Activated naive CD4-positive, alpha-beta T cell treated with anti-CD3 and anti-CD28 coated beads, Interleukin-2, amount 50 U/mL, for 16 hours (primary cell): ENCODE results near the gene OR2AT4.
A peak's percentile ranks its signal among the peaks of the same experiment; 100 is the strongest.
"Not testable (repeated sequence)": the region's sequence is repeated elsewhere in the genome, so short reads cannot be mapped to it uniquely, and the experiment has no call there.

Experiments used
- DNase-seq: peaks from one replicate; pipeline ENCODE4 v3.0.0-alpha.2; 2020

Gene OR2AT4

DNA sequence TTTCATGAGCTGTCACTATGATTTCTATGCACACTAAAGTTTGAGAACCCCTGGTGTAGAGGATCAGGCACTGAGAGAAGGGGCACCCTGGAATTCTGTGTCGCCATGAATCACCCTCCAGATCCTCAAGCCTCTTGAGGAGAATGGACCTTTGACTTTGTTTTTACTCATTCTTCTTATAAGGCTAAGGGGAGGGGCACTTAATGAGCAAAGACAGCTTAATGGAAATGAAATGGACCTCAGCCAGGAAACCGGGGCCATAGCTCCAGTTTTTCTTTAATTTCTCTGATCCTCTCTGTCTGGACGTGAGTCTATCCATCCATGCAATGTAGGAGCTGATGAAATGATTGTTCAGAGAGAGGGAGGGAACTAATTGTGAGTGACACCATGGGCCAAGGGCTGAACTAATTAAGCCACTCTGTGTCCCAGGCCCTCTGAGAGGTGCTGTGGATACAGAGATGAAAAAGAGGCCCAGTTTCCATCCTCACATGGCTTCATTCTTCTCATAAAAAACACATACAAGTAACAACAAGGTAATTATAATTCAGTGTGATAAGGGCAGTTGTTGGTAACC lies 32.8 kb downstream of the OR2AT4 start:
- DNase-seq, result no peak

DNA sequence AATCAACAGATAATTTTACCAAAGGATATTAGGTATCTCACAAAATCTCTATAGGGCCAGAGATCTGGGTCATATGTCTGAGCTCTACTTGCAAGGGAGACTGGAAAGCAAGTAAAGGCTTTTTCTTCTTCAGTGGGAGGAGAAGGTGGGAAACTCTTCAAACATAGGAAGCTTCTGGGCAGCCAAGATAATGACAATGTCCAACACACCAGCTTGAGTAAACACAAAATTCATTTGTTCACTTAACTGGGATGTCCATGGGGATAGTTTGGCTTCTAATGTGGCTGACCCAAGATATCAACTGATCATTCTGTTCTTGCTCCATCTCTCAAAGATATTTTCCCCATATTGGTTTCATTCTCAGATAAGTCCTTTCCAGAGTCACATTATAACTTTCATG lies 37.4 kb downstream of the OR2AT4 start:
- DNase-seq, result no peak

DNA sequence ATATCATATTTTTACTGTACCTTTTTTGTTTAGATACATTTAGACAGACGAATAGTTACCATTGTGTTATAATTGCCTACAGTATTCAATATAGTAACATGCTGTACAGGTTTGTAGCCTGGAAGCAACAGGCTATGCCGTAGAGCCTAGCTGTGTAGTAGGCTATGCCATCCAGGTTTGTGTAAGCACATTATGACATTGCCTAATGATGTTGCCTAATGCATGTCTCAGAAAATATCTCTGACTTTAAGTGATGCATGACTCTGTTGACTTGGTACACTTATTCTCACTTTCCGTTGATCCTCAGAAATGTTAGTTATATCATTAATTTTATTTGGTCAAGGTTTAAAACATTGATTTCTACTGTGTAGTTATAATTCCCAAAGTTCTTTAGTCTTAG lies 39.9 kb downstream of the OR2AT4 start:
- DNase-seq, result no peak

DNA sequence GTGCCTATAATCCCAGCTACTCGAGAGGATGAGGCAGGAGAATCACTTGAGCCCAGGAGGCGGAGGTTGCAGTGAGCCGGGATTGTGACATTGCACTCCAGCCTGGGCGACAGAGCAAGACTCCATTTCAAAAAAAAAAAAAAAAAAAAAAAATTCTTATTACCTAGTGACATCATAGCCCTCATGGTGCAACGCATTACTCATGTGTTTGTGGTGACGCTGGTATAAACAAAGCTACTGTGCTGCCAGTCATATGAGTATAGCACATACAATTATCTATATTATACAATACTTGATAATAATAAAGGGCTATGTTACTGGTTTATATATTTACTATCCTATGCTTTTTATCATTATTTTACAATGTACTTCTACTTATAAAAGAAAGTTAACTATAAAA lies 41.2 kb downstream of the OR2AT4 start:
- no peak for DNase-seq

DNA sequence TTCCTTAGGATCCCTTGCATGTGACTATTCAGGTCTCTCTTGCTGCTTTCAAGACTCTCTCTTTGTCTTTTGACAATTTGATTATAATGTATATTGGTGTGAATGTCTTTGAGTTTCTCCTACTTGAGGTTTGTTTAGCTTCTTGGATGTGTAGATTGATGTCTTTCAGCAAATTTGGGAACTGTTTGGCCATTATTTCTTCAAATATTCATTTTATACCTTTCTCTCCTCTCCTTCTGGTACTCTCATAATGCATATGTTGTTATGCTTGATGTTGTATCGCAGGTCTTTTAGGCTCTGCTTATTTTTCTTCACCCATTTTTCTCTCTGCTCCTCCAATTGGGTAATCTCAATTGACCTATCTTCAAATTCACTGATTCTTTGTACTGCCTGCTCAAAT lies 44.2 kb downstream of the OR2AT4 start:
- no peak for DNase-seq

DNA sequence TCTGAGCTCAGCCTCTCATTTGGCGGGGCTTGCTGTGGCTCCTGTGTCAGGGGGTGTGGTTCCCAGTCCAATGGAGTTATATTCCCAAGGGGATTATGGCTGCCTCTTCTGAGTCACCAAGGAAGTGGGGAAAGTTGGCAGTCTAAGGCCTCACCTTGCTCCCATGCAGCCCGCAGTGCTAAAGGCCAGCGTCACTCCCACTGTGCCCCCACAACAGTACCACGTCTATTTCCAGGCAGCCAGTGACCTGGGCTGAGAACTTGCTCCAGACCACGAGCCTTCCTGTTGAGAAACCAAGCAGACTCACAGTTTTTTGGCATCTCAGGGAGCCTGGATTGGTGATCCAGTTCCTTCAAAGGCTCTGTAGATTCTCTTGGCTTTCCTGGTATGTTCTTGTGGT lies 45.6 kb downstream of the OR2AT4 start:
- no peak for DNase-seq

DNA sequence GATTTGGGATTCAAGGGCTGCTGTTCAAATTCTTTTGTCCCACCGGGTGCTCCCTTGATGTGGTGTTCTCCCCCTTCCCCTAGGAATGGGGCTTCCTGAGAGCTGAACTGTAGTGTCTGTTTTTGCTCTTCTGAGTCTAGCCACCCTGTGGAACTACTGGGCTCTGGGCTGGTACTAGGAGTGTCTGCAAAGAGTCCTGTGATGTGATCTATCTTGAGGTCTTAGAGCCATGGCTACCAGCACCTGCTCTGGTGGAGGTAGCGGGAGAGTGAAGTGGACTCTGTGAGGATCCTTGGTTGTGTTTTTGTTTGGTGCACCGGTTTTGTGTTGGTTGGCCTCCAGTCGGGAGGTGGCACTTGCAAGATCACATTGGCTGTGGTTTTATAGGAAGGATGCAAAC lies 46.2 kb downstream of the OR2AT4 start:
- DNase-seq, result no peak

DNA sequence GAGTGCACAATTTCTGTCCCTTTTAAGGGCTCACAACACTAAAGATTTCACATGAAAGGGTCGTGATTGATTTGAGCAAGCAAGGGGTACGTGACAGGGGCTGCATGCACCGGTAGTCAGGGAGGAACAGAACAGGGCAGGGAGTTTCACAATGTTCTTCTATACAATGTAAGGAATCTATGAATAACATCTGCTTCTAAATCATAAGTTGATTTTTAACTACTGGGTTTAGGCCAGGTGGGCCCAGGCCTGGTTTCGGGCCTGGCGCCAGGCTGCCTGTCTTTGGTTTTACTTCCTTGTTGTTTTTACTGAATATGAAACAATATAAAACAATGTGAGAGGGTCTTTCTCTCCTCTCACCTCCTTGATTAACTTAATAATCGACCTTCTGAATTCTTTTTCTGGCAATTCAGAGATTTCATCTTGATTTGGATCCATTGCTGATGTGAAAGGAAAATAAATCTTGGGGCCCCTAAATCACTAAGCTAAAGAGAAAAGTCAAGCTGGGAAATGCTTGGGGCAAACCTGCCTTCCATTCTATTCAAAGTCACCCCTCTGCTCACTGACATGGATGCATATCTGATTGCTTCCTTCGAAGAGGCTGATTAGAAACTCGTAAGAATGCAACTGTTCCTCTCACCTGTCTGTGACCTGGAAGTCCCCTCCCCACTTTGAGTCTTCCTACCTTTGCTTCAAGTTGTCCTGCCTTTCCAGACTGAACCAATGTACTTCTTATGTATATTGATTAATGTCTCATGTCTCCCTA lies 47.0 kb downstream of the OR2AT4 start:
- not testable (repeated sequence) for DNase-seq

DNA sequence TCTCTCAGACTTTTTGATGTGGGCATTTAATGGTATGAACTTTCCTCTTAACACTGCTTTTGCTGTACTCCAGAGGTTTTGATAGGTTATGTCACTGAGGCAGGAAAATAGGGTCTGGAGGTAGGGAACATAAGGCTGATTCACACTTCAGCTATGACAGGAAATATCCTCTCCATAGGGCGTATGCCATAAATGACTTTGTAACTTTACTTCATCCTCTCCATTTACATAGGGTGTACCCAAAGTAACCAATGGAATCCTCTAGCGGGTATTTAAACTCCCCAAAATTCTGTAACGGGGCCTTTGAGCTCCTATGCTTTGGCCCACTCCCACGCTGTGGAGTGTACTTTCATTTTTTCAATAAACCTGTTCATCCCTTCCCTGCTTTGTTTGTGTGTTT lies 49.5 kb downstream of the OR2AT4 start:
- no peak for DNase-seq

DNA sequence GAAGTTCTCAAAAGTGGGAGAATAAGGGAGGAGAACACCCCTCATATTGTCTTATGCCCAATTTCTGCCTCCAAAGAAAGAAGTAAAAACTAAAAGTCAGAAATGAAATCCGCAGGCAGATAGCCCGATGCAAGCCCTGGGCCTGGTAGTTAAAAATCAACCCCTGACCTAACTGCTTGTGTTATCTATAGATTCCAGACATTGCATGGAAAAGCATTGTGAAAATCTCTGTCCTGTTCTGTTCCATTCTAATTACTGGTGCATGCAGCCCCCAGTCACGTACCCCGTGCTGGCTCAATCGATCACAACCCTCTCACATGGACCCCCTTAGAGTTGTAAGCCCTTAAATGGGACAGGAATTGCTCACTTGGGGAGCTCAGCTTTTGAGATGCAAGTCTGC lies 50.0 kb downstream of the OR2AT4 start:
- DNase-seq, result not testable (repeated sequence)

DNA sequence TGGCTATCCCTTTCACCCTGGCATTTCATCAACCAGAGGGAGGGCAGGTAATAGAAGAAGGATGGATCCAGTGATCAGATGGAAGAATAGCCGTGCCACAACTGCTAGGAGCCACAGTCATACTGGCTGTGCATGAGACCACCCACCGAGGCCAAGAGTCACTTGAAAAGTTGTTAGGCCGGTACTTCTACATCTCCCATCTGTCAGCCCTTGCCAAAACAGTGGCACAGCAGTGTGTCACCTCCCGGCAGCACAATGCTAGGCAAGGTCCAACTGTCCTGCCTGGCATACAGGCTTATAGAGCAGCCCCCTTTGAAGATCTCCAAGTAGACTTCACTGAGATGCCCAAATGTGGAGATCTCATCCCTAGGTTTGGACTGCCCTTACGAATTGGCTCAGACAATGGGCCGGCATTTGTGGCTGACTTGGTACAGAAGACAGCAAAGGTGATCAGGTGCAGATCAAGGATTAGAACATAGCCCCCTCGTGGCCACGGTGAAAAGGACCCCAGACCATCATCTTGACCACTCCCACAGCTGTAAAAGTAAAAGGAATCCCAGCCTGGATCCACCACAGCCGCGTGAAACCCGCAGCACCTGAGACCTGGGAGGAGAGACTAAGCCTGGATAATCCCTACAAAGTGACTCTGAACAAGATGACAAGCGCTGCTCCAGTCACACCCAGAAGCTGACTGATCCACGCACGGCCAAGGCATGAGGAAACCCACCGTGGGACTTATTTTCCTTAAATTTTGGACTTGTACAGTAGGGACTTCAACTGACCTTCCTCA lies 52.1 kb downstream of the OR2AT4 start:
- DNase-seq, result not testable (repeated sequence)

DNA sequence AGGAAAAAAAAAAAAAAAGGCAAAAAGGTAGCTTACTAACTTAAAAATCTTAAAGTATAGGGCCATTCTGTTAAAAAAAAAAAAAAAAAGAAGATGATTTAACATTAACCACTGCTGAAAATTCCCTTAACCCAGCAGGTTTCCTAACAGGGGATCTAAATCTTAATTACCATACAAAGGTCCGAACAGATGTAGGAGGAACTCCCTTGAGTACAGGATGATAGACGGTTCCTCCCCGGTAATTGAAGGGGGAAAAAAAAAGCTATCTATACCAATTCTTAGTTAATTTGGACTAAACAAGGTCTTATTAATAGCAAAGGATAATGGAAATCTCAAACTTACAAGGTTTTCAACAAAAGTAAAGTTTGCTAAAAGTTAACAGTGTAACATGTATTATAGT lies 54.9 kb downstream of the OR2AT4 start:
- not testable (repeated sequence) for DNase-seq

DNA sequence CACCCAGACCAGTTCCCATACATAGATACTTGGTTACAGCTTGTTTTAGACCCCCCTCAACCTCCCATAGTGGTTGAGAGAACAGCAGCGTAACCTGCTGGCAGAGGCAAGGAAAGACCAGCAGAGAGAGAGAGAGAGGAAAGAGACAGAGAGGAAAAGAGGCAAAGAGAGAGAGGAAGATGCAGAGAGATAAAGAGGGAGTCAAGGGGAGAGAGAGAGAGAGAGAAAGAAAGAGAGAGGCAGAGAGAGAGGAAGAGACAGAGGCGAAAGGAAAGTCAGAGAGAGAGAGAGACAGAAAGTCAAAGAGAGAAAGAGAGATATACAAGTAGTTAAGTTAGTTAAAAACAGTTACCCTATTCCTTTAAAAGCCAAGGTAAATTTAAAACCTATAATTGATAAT lies 55.4 kb downstream of the OR2AT4 start:
- DNase-seq, result no peak

DNA sequence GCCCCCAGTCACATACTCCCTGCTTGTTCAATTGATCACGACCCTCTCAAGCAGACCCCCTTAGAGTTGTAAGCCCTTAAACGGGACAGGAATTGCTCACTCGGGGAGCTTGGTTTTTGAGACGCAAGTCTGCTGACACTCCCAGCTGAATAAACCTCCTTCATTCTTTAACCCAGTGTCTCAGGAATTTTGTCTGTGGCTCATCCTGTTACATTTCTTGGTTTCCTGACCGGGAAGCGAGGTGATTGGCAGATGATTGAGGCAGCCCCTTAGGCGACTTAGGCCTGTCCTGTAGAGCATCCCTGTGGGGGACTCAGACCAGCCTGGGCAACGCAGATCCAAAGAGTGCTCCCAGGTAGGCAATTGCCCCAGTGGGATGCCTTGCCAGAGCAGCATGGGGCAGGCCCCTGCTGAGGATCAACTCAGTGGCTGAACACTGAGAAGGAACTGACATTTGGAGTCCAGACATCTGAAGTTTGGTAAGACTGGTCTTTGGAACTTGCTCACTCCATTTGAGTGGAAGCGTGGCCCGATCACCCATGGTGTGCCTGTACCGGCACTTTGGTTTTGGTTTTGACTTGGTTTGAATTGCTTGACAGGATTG lies 56.4 kb downstream of the OR2AT4 start:
- no peak for DNase-seq

DNA sequence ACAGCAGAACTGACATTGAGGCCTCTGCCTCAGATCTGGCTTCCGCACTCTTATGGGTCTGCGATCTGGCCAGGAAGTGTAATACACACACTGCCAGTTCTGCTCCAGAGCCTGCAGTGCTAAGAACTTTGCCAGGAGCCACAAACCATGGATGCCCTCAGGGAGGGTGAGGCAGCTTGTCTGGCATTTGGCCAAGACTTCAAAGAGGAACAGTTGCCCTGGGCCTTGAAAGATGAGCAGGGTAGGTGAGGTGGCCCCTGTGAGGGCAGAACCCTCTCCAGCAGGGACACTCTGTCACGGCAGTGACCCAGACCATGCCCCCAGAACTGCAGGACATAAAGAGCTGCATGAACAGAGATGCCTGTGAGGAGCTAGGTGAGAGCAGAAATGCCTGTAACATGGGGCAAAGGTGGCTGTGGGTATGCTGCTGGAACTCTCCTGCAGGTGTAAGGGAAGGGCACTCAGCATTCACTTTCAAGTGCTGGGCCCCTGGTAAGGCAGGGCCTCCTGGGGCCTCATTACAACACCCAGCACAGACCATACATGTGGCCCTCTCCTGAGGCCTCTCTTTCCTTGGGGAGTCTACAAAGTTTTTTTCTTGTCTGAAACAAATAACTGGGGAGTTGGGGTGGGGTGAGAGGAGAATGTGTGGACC lies 60.6 kb downstream of the OR2AT4 start:
- DNase-seq, result no peak

DNA sequence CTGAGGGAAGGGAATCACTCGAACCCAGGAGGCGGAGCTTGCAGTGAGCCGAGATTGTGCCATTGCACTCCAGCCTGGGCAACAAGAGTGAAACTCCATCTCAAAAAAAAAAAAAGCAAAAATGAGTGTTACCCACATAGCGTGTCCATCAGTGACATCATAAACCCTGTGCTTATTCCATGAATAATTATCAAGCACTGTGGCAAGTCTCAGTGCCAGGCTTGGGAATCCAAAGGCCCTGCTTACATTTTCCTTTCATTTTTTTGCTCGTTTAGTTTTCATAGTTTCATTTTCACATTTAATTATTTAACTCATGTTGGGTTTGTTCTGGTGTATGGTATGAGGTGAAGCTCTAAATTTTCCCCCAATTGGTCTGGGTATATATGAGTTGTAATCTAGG lies 61.4 kb downstream of the OR2AT4 start:
- no peak for DNase-seq

DNA sequence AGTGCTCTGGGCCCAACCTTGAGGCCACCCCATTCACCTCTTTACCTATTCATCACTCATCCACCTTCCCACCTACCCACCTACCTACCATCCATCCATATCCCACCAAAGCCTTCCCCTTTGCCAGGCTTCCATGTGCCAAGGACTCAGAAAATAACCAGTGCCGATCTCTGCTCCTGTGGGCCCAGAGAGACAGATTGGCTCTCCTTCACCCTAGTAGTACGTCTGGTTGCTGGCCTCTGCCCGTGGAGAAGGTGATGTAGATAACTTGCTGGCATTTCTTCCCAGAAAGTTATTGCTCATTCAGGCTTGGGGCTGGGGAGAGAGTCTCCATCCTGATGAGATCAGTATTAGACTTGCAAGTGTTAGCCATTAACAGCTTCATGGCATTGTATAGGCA lies 62.8 kb downstream of the OR2AT4 start:
- no peak for DNase-seq

DNA sequence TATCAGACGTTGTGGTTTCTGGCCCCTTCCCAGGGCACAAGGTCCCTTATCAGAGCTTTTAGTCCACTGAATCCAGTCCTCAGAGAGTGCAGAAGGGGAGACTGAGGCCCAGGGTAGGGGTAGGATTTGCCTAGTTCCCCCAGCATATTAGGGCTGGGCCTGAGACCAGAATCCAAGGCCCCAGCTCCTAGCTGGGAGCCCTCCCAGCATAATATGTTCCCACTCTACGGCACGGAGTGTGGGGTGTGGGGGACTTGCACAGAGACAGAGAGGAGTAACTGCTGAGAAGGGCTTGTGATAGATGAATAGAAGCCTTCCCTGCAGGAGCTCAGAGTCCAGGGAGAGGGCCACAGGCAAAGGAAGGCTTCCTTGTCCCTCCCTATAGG lies 64.1 kb downstream of the OR2AT4 start:
- DNase-seq, result no peak

DNA sequence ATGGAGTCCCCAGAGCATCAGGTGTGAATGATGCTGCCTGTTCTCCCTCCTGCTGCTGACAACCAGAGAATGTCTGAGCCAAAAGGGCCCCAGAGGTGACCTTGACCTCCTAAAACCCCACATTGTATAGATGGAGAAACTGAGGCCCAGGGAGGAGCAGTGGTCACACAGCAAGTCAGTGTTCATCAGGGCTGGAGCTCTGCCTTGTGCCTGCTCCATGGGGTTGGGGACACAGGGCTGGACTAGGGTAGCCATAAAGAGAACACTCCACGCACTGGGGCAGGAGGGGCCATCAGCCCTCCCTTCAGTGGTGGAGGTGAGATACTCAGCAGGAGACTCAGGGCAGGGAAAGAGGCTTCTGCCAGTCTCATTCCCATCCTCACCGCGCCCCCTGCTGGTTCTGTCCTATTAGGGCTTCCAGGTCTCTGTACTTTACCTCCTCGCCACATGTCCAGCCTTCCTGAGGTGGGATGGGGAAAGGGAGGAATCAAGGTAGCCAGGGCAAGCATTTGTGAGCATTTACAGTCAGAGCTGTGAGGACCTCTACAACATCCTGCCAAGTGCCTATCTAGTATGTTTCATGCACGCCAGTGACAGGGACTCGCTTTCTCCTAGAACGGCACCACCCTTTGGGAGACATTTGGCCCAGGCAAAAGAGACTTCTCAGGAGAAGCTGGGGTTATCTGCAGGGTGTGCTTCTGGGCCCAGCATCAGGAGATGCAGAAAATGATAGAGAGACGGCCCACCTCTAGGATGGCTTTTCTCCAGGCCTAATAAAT lies 64.7 kb downstream of the OR2AT4 start:
- peak; percentile 65 for DNase-seq
